HG03159 (cell line): ENCODE results near the gene RBM38.
A peak's percentile ranks its signal among the peaks of the same experiment; 100 is the strongest.

Source experiments
- ATAC-seq: cut with Tn5 transposase; IDR thresholded peaks from one replicate; pipeline ENCODE4 v1.9.1; 2021; ENCODE audit warnings: mild to moderate bottlenecking, moderate library complexity; ENCODE audit not compliant: unreplicated experiment

Gene RBM38

DNA sequence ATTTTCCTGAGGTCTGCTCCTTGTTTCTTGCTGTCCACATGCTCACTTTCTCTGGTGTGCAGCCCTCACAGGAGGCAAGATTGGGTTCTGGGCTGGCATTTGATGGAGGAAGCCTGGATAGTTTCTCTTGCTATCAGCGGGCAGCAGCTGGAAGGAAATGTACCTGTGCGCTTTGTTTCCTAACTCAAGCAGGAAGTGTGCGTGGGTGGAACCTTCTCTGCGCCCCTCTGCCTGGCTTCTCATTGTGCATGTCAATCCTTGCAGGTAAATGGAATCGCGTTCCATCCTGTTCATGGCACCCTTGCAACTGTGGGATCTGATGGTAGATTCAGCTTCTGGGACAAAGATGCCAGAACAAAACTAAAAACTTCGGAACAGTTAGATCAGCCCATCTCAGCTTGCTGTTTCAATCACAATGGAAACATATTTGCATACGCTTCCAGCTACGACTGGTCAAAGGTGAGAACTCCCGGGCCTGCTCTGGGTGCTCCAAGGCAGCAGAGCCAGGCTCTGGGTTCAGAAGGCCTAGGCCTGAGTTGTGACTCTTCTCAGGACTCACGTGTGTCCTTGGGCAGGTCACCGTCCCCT, 16.8 kb upstream of the RBM38 start:
- ATAC-seq, result no peak

DNA sequence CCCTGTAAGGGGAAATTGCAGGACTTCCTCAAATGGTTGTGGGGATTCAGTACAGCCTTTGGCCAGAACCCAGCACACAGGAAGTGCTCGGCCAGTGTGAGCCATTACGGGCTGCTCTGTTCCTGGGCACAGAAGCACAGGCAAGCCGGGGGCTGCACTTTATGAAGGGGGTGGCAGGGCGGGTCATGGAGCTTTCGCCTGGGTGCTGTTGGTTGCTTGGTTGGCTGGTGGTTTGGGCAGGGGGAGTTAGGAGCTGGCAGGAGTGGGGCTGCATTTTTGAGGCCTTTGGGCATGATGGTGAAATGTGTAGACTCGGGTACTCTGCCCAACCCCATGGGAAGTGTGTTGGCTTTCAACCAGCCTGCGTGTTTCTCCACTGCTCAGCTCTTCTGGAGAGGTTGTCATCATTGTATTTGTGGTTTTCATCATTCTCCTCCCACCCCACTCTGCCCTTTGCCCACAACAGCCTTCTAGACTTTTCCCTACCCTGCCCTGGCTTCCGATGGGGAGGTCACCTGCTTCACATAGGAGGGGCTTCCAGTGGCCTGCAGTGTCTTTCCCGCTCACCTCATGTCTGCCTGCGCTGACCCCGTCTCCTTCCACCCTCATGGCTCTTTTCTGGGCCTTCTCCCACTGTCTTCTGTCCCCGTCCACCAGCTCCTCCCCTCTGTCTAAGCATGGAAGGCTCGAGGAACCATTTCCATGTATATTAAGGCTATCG, 16.1 kb upstream of the RBM38 start:
- no peak for ATAC-seq

DNA sequence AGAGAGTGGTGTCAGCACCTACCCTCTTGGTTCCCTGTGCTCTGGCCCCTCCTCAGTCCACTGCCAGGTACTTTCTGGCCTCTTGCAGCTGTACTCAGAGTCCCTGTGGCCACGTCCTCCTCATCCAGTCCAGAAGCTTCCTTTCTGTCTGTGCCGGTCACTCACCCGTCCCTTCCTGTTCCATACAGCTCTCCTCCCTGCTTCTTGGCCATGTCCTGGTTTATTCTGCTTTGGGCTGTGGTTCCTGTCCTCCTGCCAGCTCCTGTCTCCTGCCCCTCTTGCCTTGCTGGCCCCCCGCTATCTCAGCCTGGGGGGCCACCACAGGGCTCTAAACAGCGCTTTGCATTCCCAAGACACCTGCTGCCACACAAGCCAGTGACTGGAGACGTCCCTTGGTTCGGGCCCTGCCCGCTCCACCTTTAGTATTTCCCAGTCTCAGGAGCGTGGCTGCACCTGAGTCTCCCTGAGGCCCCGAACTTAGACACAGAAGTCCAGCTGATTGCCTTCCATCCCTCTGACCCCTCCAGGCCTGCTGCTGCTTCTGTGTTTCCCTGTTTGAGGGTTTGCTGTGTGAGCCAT, 15.5 kb upstream of the RBM38 start:
- no peak for ATAC-seq

DNA sequence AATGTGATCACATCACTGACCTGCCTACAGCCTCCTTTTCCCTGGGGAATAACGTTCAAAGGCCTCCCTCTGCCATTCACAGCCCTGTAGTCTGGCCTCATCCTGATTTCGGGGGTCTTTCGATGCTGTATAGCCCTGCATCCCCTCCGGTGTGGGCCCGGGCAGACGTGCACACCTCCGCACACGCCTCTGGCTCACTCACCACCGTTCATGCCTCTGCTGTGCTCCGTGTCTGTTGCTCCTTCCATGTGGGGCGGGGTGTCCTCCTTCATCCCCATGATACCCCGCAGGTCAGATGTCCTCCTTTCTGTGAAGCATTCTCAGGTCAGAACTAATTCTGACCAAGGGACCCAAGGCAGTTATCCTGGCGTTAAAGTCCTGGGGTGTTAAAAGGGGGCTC, 13.8 kb upstream of the RBM38 start:
- ATAC-seq, result no peak

DNA sequence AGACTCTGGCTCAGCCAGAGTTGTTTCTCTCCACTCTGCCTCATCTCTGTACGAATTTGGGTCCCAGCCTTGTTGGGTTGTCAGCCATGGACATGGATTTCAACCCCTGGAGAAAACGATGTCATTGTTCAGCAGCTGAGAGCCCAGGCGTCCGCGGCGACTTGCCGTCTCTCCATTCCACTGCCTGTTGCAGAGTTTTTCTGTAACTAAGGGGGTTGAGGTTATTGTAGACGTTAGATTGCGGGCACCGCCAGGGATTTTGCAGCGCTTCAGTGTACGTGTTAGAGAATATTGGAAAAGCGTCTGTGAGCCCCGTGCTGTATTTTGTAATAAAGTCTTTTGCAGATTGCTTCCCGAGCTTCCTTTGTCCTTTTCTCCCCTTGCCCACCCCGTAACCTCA, 13.1 kb upstream of the RBM38 start:
- no peak for ATAC-seq

DNA sequence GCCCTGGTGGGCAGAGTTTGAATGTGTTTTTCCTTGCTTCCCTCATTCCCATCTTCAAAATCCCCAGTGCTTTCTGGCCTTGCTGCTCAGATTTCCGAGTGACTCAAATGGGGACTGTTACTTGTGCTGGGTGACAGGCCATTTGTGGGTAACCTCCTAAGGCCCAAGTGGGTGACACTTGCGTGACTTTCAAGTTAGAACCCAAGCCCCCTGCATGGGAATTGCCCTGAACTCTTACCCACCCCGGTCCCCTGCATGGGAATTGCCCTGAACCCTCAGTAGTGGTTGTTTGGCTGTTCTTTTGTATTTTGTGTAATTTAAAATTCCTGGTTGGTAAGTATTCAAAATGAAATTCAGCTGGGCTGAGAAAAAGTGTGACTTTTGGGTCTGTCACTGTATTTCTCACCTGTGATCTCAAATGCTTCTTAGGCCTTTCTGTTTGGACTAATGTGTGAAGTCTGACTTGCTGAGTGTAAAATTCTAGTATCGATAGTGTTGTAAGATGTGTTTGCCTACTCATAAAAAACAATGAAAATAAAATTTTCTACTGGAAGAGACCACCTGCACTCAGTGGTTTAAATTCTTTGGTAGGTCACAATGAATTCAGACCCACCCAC, 12.4 kb upstream of the RBM38 start:
- ATAC-seq, result no peak

DNA sequence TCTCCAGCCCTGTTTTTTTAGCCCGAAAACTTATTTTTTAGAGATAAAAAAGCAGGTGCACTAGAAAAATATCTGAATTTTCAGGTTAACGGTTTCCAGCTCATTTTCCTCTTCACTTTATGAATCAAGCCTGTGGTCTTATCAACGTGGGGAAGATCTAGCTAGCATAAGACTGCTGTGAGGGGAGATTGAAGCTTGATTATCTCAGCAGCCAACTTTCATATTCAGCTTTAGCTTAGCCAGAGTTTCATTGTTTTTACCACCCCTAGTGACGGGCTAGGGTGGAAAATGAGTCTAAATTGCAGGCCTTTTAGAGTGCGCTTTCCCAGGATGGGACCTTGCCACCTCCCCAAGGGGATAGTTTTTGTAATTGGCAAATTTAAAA, 11.9 kb upstream of the RBM38 start:
- no peak for ATAC-seq

DNA sequence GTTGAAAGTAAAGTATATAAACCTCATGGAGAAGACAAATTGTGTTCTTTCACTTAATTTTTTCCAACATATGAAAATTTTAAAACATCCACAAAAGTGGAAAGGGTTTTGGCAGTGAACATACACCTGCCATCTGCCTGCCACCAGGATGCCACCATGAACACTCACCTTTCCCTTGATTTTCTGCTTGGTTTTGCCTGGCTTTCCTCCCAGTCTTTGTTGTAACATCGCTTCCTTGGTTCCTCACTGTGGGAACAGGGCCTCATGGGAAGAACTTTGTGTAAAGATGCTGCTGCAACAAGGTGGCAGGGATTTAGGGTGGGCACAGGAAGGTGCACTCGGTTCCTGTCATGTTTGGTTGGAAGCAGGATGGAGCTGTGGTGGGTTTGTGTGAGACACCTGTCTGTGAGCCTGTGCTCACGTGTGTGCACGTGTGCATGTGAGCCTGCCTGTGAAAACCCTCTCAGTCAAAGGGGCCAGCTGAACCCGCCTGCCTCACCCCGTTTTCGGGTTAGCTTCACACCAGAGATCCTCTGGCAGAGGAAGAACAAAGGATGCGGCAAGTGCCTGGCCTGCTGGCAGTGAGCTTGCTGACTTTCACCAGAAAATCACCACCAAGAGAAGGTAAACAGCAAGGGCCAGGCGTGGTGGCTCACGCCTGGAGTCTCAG, 11.0 kb upstream of the RBM38 start:
- ATAC-seq, result no peak

DNA sequence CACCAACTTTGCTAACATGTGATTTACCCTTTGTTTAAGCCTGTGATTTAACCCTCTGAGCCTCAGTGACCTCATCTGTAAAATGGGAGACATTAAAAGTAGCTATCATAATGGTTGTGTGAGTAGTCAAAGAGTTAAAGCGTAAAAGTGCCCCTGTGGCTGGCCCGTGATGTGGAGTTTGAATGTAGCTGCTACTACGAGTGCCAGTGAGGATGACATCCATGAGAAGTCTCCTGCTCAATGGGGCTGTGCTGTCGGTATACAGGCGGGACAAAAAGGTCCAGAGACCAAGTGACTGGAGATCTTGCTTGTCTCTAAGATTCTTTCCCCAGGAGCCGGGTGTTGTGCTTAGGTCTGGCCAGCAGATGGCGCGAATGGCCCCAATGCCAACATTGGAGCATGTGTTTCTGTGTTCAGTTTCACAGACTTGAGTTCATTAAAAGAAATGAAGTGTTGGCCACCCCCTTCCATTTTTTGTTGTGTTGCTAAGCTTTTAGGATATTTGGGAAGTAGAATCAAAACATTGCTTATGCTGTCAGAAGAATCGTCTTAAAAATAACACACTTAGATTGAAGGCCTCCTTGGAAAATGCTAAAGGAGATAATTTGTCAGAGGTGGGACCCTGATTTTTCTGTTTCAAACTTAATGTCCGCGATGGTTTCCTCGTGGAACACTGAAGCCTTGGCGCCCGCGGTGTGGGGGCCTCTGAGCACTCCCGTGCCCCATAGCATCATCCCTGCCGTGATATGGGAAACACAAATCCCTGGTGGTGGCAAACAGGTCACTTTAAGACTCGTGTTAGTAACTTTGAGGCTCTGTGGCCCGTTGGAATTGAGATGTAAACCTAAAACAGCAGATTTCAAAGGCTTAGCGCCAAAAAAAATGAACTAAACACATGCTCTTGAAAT, 9.3 kb upstream of the RBM38 start:
- ATAC-seq, result peak; percentile 62

DNA sequence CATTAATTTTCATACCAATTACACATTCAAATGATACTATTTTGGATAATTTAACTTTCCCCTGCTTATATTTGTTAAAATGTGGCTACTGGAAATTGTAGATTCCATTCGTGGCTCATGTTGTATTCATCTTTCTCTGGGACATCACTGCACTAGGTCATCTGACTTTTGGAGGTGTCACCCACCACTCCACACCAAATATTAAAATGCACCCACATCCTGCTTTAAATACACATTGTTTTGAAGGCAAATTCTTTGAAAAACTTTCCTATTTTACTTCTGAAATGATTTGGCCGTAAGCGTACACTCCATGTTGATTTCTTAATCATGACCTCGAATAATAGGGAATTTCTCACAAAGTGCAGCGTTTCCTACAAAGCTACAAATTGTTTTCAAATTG, 8.7 kb upstream of the RBM38 start:
- ATAC-seq, result no peak

DNA sequence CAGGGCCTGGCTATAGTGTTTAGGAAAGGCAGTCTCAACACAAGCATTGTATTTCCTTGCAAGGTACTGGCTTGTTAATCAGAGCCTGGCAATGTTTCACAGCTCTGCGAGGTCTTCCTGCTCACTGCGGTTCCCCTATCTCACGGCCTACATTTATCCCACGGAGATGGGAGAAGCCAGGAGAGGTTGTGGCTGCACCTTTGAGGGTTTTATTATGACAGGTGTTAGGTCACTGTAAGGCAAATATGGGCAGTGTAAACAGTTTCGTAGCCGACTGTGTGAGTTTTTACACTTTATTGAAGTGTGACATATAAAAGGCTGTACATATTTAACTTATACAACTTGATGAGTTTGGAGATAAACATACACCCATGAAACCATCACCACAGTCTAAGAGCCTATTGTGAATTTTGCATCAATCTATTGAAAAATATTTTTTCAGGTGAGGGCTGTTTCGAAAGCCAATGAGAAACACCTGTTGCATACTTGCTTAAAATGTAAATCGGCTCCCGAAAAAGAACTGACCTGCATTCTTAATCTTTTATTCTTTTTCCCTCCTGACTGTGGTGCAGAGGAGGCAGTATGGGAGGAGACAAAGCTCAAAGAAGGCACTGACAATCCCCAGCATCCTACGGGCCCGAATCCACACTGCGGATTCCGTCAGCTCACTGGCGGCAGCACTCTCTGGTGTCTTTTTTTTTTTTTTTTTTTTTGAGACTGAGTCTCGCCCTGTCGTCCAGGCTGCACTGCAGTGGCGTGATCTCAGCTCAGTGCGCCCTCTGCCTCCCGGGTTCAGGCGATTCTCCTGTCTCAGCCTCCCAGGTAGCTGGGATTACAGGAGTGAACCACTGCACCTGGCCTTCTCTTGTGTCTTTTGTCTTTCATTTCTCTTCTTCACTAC, 7.5 kb upstream of the RBM38 start:
- no peak for ATAC-seq

DNA sequence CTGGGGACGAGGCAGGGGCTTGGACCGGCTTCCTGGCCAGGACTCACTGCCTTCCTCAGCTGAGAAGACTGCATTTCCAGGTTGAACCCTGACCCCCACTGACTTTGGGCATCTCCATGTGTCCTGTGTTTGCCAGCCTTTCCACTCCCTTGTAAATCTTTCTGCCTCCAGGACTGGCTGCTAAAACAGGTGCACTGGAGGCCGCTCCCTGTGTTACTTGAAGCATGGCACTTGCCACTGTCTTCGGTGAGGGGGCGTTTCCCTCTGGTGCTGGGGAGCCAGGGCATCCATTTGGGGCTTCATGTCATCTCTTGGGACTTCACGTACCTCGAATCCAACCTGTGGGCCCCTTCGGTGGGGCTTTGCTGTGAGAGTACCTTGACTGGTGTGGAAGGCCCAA, 6.7 kb upstream of the RBM38 start:
- ATAC-seq, result no peak

DNA sequence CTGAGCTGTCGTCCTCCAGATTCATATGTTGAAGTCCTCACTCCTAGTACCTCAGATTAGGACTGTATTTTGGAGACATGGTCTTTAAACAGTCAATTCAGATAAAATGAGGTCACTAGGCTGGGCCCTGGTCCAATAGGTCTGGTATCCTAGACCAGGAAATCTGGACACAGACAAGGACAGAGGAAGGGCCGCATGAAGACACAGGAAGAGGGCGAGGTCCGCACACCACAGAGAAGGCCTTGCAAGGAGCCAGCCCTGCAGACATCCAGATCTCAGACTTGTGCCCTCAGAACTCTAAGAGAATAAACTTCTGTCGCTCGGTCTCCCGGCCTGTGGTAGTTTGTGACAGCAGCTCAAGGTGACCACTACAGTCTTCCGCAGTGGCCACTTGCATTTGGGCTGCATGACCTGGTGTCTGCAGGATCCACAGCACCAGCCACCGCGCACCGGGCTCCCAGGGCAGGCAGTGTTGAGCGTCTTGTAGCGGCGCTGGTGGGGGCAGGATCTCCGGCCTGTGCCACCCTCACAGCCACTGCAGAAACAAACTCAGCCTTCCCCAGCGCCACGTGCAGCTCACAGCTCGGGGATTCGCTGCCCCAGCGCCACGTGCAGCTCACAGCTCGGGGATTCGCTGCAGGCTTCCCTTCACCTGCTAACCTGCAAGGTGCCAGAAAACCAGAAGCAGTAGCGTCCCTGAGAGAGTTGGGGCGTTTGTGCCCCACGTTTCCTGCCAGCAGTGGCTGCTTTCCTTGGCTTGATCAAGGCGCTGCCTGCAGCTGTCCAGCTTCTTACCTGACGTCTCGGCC, 6.0 kb upstream of the RBM38 start:
- no peak for ATAC-seq

DNA sequence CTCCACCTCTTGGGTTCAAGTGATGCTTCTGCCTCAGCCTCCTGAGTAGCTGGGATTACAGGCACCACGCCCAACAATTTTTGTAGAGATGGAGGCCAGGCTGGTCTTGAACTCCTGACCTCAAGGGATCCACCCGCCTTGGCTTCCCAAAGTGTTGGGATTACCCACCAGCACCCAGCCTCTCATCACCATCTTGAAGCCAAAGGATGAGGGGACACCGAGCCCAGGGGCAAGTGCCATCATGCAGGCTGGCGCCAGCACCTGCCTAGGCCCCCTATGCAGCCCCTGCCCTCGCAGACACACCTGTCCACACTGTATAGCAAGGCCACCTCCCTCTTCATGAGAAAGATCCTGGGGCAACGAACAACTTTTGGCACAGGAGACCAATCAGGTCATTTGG, 5.3 kb upstream of the RBM38 start:
- no peak for ATAC-seq

DNA sequence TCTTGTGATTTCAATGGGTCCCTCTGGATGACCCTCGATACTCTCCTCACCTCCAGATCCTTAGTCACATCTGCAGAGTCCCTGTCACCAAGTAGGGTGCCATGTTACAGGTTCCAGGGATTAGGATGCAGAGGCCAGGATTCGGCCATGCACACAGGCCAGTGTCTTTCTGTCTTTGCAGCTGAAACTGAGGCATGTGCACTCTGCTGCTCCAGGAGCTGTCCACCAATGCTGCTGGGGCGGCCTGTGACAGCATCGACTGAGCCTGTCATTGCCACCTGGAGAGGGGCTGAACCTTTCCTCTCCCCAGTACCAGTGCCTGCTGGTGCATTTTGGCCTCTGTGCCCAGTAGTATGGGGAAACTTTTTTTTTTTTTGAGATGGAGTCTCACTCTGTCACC, 4.4 kb upstream of the RBM38 start:
- no peak for ATAC-seq

DNA sequence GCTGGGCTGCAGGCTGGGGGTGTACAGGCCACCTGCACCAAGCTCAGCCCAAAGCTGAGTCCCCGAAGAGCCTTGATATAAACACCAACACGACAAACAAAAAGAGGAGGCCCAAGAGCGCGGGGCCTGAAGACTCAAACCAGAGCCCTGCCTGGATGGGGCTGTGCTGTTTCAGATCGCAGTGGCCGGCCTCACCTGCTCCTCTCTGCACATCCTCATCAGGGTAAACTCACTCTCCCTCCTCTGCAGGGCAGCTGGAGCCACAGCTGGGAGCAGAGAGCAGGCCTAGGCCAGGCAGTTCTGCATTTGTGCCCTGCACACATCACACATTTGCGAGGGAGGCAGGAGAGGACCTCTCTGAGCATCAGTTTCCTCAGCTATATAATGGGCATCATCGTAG, 3.7 kb upstream of the RBM38 start:
- ATAC-seq, result no peak

DNA sequence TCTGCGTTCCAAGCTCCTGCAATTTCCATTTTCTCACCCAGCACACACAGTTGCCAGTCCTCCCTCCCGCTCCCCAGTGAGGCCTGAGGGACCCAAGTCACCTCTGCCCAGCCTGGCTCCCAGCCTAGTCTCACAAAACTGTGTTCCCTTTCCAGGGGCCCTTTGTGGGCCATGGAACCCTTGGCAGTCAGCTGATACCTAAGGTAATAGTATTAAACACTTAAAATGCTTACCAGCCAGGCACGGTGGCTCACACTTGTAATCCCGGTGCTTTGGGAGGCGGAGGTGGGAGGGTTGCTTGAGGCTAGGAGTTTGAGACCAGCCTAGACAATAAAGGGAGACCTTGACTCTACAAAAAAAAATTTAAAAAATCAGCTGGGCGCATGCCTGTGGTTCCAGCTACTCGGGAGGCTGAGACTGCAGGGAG, 3.2 kb upstream of the RBM38 start:
- no peak for ATAC-seq

DNA sequence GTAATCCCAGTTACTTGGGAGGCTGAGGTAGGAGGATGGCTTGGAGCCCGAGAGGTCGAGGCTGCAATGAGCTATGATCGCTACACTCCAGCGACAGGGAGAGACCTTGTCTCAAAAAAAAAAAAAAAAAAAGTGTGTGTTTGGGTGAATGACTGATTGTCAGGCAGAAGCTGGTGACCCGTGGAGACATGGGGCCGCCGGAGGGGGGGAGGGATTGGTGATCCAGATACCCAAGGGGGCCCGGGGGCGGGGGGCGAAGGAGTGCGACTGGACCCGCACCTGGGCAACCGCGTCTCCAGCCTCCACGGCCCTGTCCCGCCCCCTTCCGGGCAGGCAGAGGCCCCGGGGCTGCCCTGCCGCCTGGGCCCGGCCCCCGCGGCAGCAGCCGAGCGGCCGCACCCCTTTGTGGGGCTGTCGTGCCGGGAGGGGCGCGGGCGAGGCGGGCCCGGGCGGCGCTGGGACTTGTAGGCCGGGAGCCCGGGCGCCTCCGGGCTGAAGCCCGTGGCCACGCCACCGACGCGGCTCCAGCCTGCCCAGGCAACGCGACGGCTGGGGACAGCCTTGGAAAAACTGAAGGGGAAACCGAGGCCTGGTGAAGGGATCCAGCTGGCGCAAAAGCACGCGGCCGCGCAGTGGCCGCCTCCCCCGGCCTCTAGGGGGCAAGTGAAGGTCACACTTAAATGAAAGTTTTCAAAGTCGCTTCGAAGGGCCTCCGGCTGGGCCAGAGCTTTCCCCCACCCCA, 2.1 kb upstream of the RBM38 start:
- ATAC-seq, result peak; percentile 22
